Measurements from ENCODE around the gene ANKRD33B.
"Not testable (repeated sequence)": the region's sequence is repeated elsewhere in the genome, so short reads cannot be mapped to it uniquely, and the experiment has no call there.

Gene ANKRD33B

GRCh38 chr5:10633271-10634049 is 69.6 kb downstream of the ANKRD33B start:
- in situ Hi-C loops (cut with MboI; ENCODE audit: low sequenced_read_pairs): no loop called here

GRCh38 chr5:10634050-10634449 is 70.2 kb downstream of the ANKRD33B start:
- in situ Hi-C loops (cut with MboI; ENCODE audit: low sequenced_read_pairs): no loop called here

- in situ Hi-C loops (cut with MboI; ENCODE audit: low sequenced_read_pairs): no loop called here
Measured at GRCh38 chr5:10634562-10634961, 70.7 kb downstream of the ANKRD33B start.

- in situ Hi-C loops (cut with MboI; ENCODE audit: low sequenced_read_pairs): no loop called here
Measured at GRCh38 chr5:10635257-10635866, 71.5 kb downstream of the ANKRD33B start.

GRCh38 chr5:10635867-10636350 is 72.0 kb downstream of the ANKRD33B start:
- in situ Hi-C loops (cut with MboI; ENCODE audit: low sequenced_read_pairs): no loop called here

- in situ Hi-C loops (cut with MboI; ENCODE audit: low sequenced_read_pairs): no loop called here
Measured at GRCh38 chr5:10636363-10637142, 72.7 kb downstream of the ANKRD33B start.

- in situ Hi-C loops (cut with MboI; ENCODE audit: low sequenced_read_pairs): no loop called here
Measured at GRCh38 chr5:10637944-10638343, 74.1 kb downstream of the ANKRD33B start.

- in situ Hi-C loops (cut with MboI; ENCODE audit: low sequenced_read_pairs): not testable (repeated sequence)
Measured at GRCh38 chr5:10638723-10639122, 74.9 kb downstream of the ANKRD33B start.

- in situ Hi-C loops (cut with MboI; ENCODE audit: low sequenced_read_pairs): no loop called here
Measured at GRCh38 chr5:10639846-10640368, 76.0 kb downstream of the ANKRD33B start.

- in situ Hi-C loops (cut with MboI; ENCODE audit: low sequenced_read_pairs): no loop called here
Measured at GRCh38 chr5:10642367-10642766, 78.5 kb downstream of the ANKRD33B start.

- in situ Hi-C loops (cut with MboI; ENCODE audit: low sequenced_read_pairs): no loop called here
Measured at GRCh38 chr5:10644192-10644591, 80.3 kb downstream of the ANKRD33B start.

GRCh38 chr5:10645146-10645545 is 81.3 kb downstream of the ANKRD33B start:
- in situ Hi-C loops (cut with MboI; ENCODE audit: low sequenced_read_pairs): no loop called here

- in situ Hi-C loops (cut with MboI; ENCODE audit: low sequenced_read_pairs): no loop called here
Measured at GRCh38 chr5:10645671-10646070, 81.8 kb downstream of the ANKRD33B start.

GRCh38 chr5:10647640-10648039 is 83.8 kb downstream of the ANKRD33B start:
- in situ Hi-C loops (cut with MboI; ENCODE audit: low sequenced_read_pairs): no loop called here

- in situ Hi-C loops (cut with MboI; ENCODE audit: low sequenced_read_pairs): no loop called here
Measured at GRCh38 chr5:10648806-10649665, 85.2 kb downstream of the ANKRD33B start.

GRCh38 chr5:10649666-10650380 is 86.0 kb downstream of the ANKRD33B start:
- in situ Hi-C loops (cut with MboI; ENCODE audit: low sequenced_read_pairs): no loop called here

GRCh38 chr5:10652151-10652550 is 88.3 kb downstream of the ANKRD33B start:
- in situ Hi-C loops (cut with MboI; ENCODE audit: low sequenced_read_pairs): no loop called here

GRCh38 chr5:10652606-10653005 is 88.7 kb downstream of the ANKRD33B start:
- in situ Hi-C loops (cut with MboI; ENCODE audit: low sequenced_read_pairs): no loop called here

GRCh38 chr5:10653043-10653442 is 89.2 kb downstream of the ANKRD33B start:
- in situ Hi-C loops (cut with MboI; ENCODE audit: low sequenced_read_pairs): no loop called here

Data from HL-60/S4 treated with retinoic acid at 250 ng/mL for 4 days and 3 days (cell line).